ENCODE measurements around the gene FHDC1. TPM values are rescaled to one million over a fixed set of nuclear protein-coding genes. Genes with fewer than 3 reads are reported as not detected.

FHDC1 gene
- total RNA-seq, 1 experiment from 2014 or later, result 19.9 TPM

- Histone ChIP-seq H3K56ac (ENCODE audit: insufficient read length, low read depth, low read length) (no peak overlapping the region), H2AFZ (ENCODE audit: low read length) (no peak overlapping the region), H2AK5ac (ENCODE audit: insufficient read length, low read length) (no peak overlapping the region), H3K4me1 (ENCODE audit: insufficient read depth, low read length) (no peaks in the 10 kb centered on the region), H3K4me2 (ENCODE audit: insufficient read depth, insufficient read length, low read length) (no peak overlapping the region), H4K8ac (replicated peaks; ENCODE audit: insufficient read length, low read depth, low read length) (no peak overlapping the region), H4K20me1 (ENCODE audit: control insufficient read depth, insufficient read depth, insufficient read length) (no peaks in the 10 kb centered on the region), H3T11ph (ENCODE audit: low read length) (no peak overlapping the region), H2BK5ac (ENCODE audit: insufficient read length, low read length) (no peak overlapping the region), H3K79me2 (ENCODE audit: insufficient read depth, low read length) (no peaks in the 10 kb centered on the region), H2BK120ac (ENCODE audit: low read depth, low read length, poor library complexity, severe bottlenecking) (no peak overlapping the region), H3K18ac (ENCODE audit: insufficient read length, low read depth, low read length) (no peak overlapping the region), H3K27ac (ENCODE audit: insufficient read length, low read depth, low read length) (no peak overlapping the region), H3K14ac (ENCODE audit: insufficient read depth, low read length) (no peak overlapping the region), H3K4ac (ENCODE audit: low read depth, low read length) (no peak overlapping the region), H3K23ac (ENCODE audit: insufficient read length, low read depth, low read length) (no peak overlapping the region), H4K91ac (ENCODE audit: insufficient read length, low read depth, low read length) (no peak overlapping the region), H2BK12ac (ENCODE audit: insufficient read length, low read depth, low read length) (no peak overlapping the region), H3K23me2 (ENCODE audit: insufficient read length, low read depth, low read length, poor library complexity, severe bottlenecking) (no peaks in the 10 kb centered on the region), H3K9ac (ENCODE audit: extremely low read depth, insufficient read length, low read length) (no peak overlapping the region), H2BK15ac (ENCODE audit: low read depth, low read length) (no peak overlapping the region), H3K9me3 (ENCODE audit: control insufficient read depth, low read depth, low read length) (no peaks in the 10 kb centered on the region), H2BK20ac (ENCODE audit: low read depth, low read length, poor library complexity, severe bottlenecking) (no peak overlapping the region), H3K79me1 (ENCODE audit: insufficient read depth, low read depth, low read length, poor library complexity, severe bottlenecking) (no peaks in the 10 kb centered on the region), H4K5ac (ENCODE audit: insufficient read length, low read depth, low read length) (no peak overlapping the region), H3K27me3 (ENCODE audit: insufficient read depth, low read length) (no peaks in the 10 kb centered on the region)
- Mint-ChIP-seq H3K36me3 (ENCODE audit: insufficient read depth in 1 of 3, low read depth in 3 of 3) (peaks cover 6 to 10% (median 8%) of the 10 kb centered on the region in 3 experiments; a peak in 5 of 7 replicates), H3K27me3 (ENCODE audit: low read depth) (no peaks in the 10 kb centered on the region), H3K27ac (no peak overlapping the region), H3K4me3 (no peak overlapping the region), H3K4me1 (no peaks in the 10 kb centered on the region), H3K9me3 (no peaks in the 10 kb centered on the region)
- DNase-seq, result no peak
- WGBS (ENCODE audit: extremely low coverage, insufficient read length, low lambda C conversion rate), result no CpG with 5 or more reads among the region's 4 CpGs
- TF ChIP-seq CTCF (conservative IDR thresholded peaks at IDR 0.05), result no peak
These were observed 26.2 kb upstream of the FHDC1 start for GRCh38 chr4:152909901-152910300.

Data from H9 (cell line).